Glomerular visceral epithelial cell (primary cell): ENCODE measurements around the gene CRIP1.

Source experiments
- DNase-seq: peaks from one replicate; pipeline ENCODE4 v3.0.0-alpha.2; 2016; ENCODE audit errors: extremely low spot score

Gene CRIP1

GRCh38 chr14:105533391-105533790, 46.7 kb downstream of the CRIP1 start:
- DNase-seq, result no peak

GRCh38 chr14:105533811-105534498, 47.3 kb downstream of the CRIP1 start:
- DNase-seq, result no peak

GRCh38 chr14:105534586-105534985, 47.9 kb downstream of the CRIP1 start:
- no peak for DNase-seq

GRCh38 chr14:105536051-105536450, 49.4 kb downstream of the CRIP1 start:
- DNase-seq, result no peak

DNA sequence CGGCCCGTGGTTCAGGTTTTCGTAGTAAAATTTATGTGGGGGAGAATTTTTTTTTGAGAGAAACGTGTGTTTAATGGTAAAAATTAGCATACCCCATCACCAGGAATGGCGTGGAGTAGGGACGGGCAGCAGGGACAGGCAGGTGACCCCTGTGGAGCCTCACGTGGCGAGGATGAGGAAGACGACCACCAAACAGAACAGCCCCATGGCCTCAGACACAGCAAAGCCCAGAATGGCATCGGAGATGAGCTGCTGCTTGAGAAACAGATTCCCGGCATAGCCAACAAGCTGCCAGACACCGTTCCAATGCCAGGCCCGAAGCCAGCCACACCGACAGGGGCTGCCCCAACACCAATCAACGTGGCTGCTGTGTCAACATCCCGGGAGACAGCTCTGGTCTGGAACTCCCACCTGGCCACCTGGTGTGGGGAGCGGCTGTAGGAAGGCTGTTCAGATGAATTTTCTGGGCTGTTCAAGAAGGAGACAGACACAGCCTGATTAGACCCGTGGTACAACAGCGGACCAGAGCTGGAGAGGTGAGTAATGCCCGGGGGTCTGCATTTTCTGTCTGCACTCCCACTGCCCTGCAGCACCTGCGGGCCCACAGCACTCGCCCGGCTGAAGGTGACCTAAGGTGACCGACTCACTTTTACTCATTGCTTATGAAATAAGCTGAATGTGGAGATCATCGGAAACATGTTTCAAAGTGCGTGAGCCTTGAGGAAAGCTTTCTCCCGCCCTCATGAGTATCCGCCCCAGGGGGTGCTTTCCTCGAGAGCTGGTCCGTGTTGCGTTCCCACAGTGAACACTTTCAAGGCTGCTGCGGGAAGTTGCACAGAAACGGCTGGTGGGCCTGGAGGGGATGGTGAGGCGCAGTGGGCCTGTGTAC, 50.2 kb downstream of the CRIP1 start:
- DNase-seq, result no peak

GRCh38 chr14:105537580-105538474, 51.1 kb downstream of the CRIP1 start:
- peak; percentile 41 for DNase-seq
